CD4-positive, alpha-beta T cell treated with Interleukin-17A for 1 hour (primary cell): Measurements from ENCODE around the gene BBS7.

Source experiments
- DNase-seq: peaks from one replicate; pipeline ENCODE4 v3.0.0-alpha.2; 2020

Gene BBS7

GRCh38 chr4:121824950-121825349 is 45.3 kb downstream of the BBS7 start:
- no peak for DNase-seq

GRCh38 chr4:121824171-121824527 is 46.1 kb downstream of the BBS7 start:
- DNase-seq = no peak

- DNase-seq = peak; percentile 96
These were observed 46.6 kb downstream of the BBS7 start, which contains the start of gene CCNA2 for GRCh38 chr4:121823505-121824170. Gene CCNA2 (minus strand): TSS chr4:121823883. CDS start chr4:121823628, 255 bp downstream.

DNA sequence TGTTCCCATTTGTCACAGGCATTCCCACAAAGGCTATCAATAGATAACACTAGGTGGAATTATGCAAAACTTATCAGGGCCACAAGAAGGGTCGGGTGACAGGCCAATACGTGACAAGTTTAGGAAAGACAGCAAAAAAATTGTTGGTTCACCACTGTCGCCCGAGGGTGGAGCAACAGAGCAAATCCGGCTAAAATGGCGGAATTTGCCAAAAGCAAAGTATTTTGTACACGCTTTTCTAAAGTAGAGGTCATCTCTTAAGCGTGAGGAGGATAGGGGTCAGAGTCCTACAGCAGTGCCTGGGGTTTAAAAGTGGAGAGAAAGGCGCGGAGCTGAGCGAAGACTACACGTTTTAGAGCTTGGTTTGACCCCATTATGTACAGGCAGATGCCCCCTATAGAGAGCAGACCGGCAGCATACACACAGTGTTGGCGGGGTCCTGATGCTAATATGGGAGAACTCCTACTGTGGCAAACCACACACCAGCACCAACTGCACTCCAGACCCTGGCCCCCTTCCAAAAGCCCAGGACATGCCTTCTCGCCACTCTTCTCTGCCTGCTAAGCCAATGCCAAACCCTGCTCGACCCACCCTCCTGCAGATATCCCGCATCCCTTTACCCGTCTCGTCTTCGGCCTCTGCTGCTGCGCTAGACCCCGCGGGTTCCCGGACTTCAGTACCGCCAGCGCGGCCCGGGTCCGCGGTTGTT is 47.3 kb downstream of the BBS7 start:
- DNase-seq = peak; percentile 46

DNA sequence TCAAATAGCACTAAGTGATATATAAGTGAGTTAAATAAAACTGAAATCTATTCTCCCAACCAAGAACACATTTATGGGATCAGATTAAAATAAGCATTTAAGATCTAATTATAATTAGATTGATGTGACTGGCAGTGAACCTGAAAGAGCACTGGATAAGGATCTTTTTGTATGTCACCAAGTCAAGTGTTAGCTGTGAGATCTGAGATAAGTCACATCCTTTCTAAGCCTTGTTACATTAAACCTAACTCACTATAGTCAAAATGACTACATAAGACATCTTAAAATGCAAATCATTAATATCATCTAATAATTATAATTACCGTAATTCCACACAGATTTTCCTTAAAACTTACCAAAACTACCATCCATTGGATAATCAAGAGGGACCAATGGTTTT is 48.2 kb downstream of the BBS7 start:
- no peak for DNase-seq

- DNase-seq = no peak
These were observed 50.9 kb downstream of the BBS7 start for GRCh38 chr4:121819216-121819965.

DNA sequence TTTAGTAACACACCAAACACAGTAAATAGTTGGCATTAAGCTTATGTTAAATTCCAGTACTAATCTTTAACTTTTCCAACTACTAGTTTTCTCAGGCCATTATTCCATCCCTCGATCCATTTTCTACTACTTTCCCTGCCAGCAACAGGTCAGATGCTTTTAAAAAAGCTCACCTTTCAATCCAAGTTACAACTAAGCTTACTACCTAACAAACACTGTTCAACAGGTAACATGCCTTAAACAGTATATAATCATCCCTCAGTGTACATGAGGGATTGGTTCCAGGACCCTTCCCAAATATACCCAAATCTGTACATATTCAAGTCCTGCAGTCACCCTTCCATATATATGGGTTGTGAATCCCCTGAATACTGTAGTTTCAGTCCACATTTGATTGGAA is 52.1 kb downstream of the BBS7 start:
- DNase-seq = no peak

DNA sequence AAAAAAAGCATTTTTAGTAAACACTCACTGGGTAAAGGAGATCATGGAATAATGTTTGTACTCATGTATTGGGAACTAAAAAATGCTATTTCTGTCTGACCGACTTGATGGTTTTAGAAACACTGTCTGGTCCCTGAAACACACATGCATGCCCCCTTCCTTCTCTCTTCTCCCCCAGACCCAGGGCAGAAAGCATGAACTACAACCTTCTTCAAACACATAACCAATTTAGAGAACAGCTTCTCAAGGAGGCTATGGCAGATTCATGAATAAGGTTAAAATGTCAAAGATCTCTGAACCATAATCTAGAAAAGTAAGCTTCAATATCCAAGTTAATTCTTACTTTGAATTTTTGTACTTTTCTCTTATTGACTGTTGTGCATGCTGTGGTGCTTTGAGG is 52.6 kb downstream of the BBS7 start:
- DNase-seq = no peak

- DNase-seq = no peak
These were observed 53.3 kb downstream of the BBS7 start for GRCh38 chr4:121817006-121817405.

DNA sequence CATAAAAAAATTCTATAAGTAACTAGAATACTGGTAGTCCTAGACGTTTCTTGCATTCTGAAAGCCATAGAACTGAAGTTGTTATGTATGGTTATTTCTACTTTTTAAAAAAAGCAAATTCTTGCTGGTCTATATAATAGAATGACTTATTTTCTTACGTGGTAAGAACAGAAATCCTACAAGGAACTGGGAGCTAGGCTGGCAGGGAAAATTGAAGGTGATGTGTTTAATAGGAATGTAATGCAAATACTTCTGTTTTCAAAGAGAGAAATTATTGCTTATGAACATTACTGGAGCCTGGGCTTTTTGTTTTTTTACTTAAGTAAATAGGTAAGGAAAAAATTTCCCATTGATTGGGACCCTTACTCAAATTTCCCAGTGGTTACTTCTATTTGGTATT is 55.5 kb downstream of the BBS7 start:
- DNase-seq = no peak

GRCh38 chr4:121811122-121811521 is 59.2 kb downstream of the BBS7 start:
- DNase-seq = no peak

DNA sequence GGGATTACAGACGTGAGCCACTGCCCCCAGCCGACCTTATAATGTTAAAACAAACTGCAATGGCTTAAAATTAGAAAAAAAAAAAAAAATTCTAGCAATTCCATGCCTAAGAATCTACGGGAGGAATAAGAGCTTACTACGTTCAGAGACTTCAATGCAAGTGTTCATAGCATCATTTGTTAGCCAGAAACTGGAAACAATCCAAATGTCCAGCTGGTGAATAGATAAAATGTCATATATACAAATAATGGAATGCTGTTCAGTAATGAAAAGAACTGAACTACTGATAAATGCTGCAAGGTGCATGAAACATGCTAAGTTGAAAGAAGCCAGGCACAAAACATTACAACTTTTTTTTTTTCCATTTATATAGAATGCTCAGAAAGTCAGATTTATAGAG is 63.9 kb downstream of the BBS7 start:
- no peak for DNase-seq

- no peak for DNase-seq
These were observed 68.6 kb downstream of the BBS7 start for GRCh38 chr4:121801715-121802075.

GRCh38 chr4:121800961-121801714 is 69.1 kb downstream of the BBS7 start, which contains the start of gene EXOSC9:
Gene EXOSC9 (plus strand): TSS chr4:121801323. CDS start chr4:121801425, 102 bp downstream.
- DNase-seq = peak; percentile 96

DNA sequence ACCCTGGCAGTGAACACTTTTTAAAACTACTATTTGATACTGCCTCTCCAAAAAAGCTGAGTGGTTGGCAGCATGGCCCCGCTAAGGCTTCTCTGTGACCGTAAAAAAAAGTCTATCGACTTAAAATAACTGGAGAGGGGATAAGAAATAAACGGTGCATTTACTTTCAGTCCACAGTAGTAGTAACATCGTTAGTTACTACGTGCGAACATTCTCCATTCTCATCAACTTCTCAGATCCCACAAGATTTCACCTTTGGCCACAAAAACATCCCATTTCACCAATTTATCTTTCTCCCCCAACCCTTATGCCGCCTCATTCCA is 69.7 kb downstream of the BBS7 start:
- DNase-seq = no peak

GRCh38 chr4:121799867-121800501 is 70.3 kb downstream of the BBS7 start:
- DNase-seq = no peak

DNA sequence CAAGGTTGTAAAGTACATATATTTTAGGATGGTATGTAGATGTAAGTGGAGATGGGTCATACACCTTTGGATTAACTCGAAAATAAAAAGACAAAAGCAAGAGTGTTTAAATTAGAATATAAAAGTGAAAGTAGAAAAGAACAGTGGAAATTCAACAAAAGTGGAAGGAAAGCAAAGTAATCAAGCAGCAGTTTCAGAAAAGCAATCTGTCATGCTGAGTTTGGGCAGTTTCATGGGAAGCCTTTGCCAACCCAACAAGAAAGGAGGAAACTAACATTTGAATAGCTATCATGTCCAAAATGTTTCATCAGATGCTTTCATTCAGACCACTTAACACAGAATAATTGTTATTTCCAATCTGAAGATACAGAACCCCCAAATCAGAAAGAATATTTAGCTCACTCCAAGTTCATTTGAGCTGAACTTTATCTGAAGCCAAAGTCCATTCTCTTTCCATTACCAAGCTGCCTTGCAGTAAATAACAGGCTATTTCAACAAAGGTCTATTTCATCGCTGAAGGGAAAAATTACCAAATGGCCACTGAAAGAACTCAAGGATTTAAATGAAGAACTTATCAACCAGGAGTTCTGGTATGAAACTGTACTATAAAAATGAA is 71.0 kb downstream of the BBS7 start:
- DNase-seq = no peak

DNA sequence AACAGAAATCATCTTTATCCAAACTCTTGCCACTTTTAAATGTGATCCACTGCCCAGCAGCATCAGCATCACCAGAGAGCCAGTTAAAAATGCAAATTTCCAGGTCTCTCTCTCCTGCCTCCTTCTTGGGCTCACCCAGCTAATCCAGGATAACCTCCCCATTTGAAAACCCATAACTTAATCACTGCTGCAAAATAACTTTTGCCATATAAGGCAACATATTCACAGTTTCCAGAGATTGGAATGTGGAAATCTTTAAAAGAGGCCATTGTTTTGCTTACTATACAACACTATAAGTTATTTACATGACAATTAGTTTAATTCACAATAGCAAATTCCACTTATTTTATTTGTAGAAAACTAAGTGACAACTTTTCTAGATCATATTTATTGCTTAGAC is 74.0 kb downstream of the BBS7 start:
- DNase-seq = no peak

DNA sequence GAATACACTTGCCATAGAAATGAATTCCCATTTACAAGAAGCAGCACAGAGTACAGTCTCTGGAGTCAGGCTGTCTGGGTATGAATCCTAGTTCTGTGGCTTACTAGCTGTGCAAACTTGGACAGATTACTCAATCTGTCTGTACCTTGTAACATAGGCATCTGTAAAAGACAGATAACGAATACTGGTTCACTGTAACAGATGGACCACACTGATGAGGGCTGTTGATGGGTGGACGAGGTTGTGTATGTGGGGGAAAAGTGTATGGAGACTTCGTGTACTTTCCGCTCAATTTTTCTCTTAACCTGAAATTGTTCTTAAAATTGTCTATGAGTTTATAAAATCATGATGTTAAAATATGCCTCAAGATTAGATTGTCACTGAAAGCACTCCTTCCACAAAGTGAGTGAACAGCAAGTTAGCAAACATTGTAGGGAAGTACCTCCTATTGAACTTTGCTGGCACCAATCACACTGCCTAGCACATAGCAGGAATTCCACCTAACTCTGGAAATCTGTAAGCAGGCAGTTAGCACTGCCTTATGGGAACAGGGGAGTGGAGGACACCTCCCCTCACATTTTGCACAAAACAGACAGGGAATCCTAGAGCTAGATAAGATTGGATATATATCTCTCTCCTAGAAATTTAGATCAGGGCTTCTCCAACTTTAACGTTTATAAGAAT is 75.6 kb downstream of the BBS7 start:
- no peak for DNase-seq

DNA sequence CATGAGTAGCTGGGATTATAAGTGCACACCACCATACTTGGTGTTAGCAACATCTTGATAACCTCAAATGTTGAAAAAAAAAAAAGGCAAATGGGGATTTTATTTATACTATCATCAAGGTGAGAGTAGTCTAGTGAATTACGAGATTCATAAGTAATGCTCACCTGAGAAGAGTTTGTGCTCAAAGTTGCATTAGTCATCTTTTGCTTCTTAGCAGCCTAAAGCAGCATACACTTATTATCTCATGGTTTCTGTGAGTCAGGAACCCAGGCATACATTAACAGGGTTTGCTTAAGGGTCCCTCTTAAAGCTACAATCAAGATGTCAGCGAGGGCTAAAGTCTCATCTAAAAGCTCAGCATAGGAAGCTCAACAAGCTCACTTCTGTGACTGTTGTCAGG is 77.3 kb downstream of the BBS7 start:
- DNase-seq = no peak

GRCh38 chr4:121791481-121791880 is 78.8 kb downstream of the BBS7 start:
- DNase-seq = no peak

- DNase-seq = no peak
These were observed 79.3 kb downstream of the BBS7 start for GRCh38 chr4:121790976-121791375.
